Smooth muscle cell (in vitro differentiated cells): ENCODE measurements around the gene KCNE3. TPM values are rescaled to one million over a fixed set of nuclear protein-coding genes. Genes with fewer than 3 reads are reported as not detected.
"Not testable (repeated sequence)": the region's sequence is repeated elsewhere in the genome, so short reads cannot be mapped to it uniquely, and the experiment has no call there.

Experiments used
- DNase-seq: peaks from one replicate; lab custom pipeline; 2025; ENCODE audit not compliant: unreplicated experiment; lab: John Stamatoyannopoulos, UW
- H2AFZ ChIP-seq: fragments of 200-600 bp; sonication (generic); 2 replicates; pipeline ENCODE4 v1.6.0; 2016; ENCODE audit warnings: antibody characterized with exemption, low read depth, mild to moderate bottlenecking
- H3F3A ChIP-seq: fragments of 200-600 bp; sonication (generic); 2 replicates; pipeline ENCODE4 v1.6.0; 2017; ENCODE audit warnings: antibody characterized with exemption, low read depth
- H3K27ac ChIP-seq: fragments of 200-600 bp; sonication (generic); 2 replicates; pipeline ENCODE4 v1.5.1; 2016; ENCODE audit warnings: low read depth, mild to moderate bottlenecking
- H3K27me3 ChIP-seq: fragments of 200-600 bp; sonication (generic); 2 replicates; pipeline ENCODE4 v1.6.1; 2016; ENCODE audit warnings: low read depth, mild to moderate bottlenecking
- H3K36me3 ChIP-seq: fragments of 200-600 bp; sonication (generic); 2 replicates; pipeline ENCODE4 v1.5.1; 2016; ENCODE audit warnings: low read depth
- H3K4me1 ChIP-seq: fragments of 200-600 bp; sonication (generic); 2 replicates; pipeline ENCODE4 v1.5.1; 2016; ENCODE audit warnings: low read depth
- H3K4me2 ChIP-seq: fragments of 200-600 bp; sonication (generic); 2 replicates; pipeline ENCODE4 v1.6.0; 2016; ENCODE audit warnings: mild to moderate bottlenecking
- H3K4me3 ChIP-seq: fragments of 200-600 bp; sonication (generic); 2 replicates; pipeline ENCODE4 v1.5.1; 2016; ENCODE audit warnings: mild to moderate bottlenecking
- H3K79me2 ChIP-seq: fragments of 200-600 bp; sonication (generic); 2 replicates; pipeline ENCODE4 v1.6.0; 2016; ENCODE audit warnings: low read depth, mild to moderate bottlenecking
- H3K9ac ChIP-seq: fragments of 200-600 bp; sonication (generic); 2 replicates; pipeline ENCODE4 v1.6.0; 2016; ENCODE audit warnings: low read depth
- H3K9me3 ChIP-seq: fragments of 200-600 bp; sonication (generic); replicated peaks from 2 replicates; pipeline ENCODE4 v1.5.1; 2016; ENCODE audit warnings: low read depth
- H4K20me1 ChIP-seq: fragments of 200-600 bp; sonication (generic); 2 replicates; pipeline ENCODE4 v1.6.0; 2016; ENCODE audit warnings: low read depth
- CTCF ChIP-seq: fragments of 200-600 bp; sonication (generic); IDR thresholded peaks from 2 replicates; pipeline ENCODE4 v1.5.1; 2017; ENCODE audit warnings: borderline replicate concordance, mild to moderate bottlenecking, antibody characterized with exemption; ENCODE audit not compliant: insufficient read depth, poor library complexity, severe bottlenecking
- WGBS: methylation state at CpG from one replicate; pipeline ENCODE4 v1.1.7; 2016; ENCODE audit warnings: low lambda C conversion rate; 5-methylcytosine and 5-hydroxymethylcytosine counted together
- polyA plus RNA-seq: library from polyadenylated mRNA; unstranded; fragments of >200 nt; fragmentation: Nextera tagmentation; extraction: Ambion mirVana; gene quantifications from 2 replicates; pipeline ENCODE4 v1.2.1, GENCODE V29; 2016
- total RNA-seq: library from RNA; depleted of rRNA; stranded (reverse); fragments of >200 nt; gene quantifications from 2 replicates; pipeline ENCODE4 v1.2.3, GENCODE V29; 2014

KCNE3 gene
- total and polyA plus RNA-seq, 2 experiments from 2014 or later: 3.9 to 5.1 TPM

GRCh38 chr11:74417379-74417804, 50.0 kb downstream of the KCNE3 start:
- peaks cover 24% of the 10 kb centered on the region for H3F3A ChIP-seq
- no peaks in the 10 kb centered on the region for H3K9me3 ChIP-seq
- H3K79me2 ChIP-seq: no peaks in the 10 kb centered on the region
- no peaks in the 10 kb centered on the region for H3K36me3 ChIP-seq
- no peak for TF ChIP-seq CTCF
- H4K20me1 ChIP-seq: no peaks in the 10 kb centered on the region
- peaks cover 8% of the 10 kb centered on the region for H3K4me1 ChIP-seq
- no peak overlapping the region for H2AFZ ChIP-seq
- peak overlapping the region; percentile 25 for H3K9ac ChIP-seq
- H3K27ac ChIP-seq: peak overlapping the region; percentile 86
- no peaks in the 10 kb centered on the region for H3K27me3 ChIP-seq
- 23% methylated on average over 1 of the region's 1 CpG for WGBS
- DNase-seq: no peak
- no peak overlapping the region for H3K4me3 ChIP-seq
- H3K4me2 ChIP-seq: peak overlapping the region; percentile 53

GRCh38 chr11:74416974-74417373, 50.4 kb downstream of the KCNE3 start:
- DNase-seq, H2AFZ ChIP-seq, H3K79me2 ChIP-seq, H3K4me3 ChIP-seq, H3K27me3 ChIP-seq, H4K20me1 ChIP-seq, H3K36me3 ChIP-seq, H3K9ac ChIP-seq, H3K9me3 ChIP-seq: not testable (repeated sequence)
- WGBS: 48% methylated on average over 1 of the region's 1 CpG
- Histone ChIP-seq H3K4me2 (peak overlapping the region; percentile 53), H3K4me1 (peaks cover 11% of the 10 kb centered on the region), H3F3A (peaks cover 24% of the 10 kb centered on the region), H3K27ac (peak overlapping the region; percentile 86)

- Histone ChIP-seq H4K20me1 (no peaks in the 10 kb centered on the region), H3K36me3 (no peaks in the 10 kb centered on the region), H3K27ac (peak overlapping the region; percentile 42), H3K4me1 (peaks cover 6% of the 10 kb centered on the region), H3K9ac (no peak overlapping the region), H3K4me3 (no peak overlapping the region), H3K9me3 (no peaks in the 10 kb centered on the region), H2AFZ (no peak overlapping the region), H3K79me2 (no peaks in the 10 kb centered on the region), H3F3A (peaks cover 12% of the 10 kb centered on the region), H3K4me2 (peak overlapping the region; percentile 63), H3K27me3 (no peaks in the 10 kb centered on the region)
- no peak for DNase-seq
- 75% methylated on average over 11 of the region's 11 CpGs for WGBS
- no peak for TF ChIP-seq CTCF
Measured at GRCh38 chr11:74412733-74413359, 54.5 kb downstream of the KCNE3 start.

GRCh38 chr11:74412321-74412720, 55.0 kb downstream of the KCNE3 start:
- Histone ChIP-seq H3K27me3 (no peaks in the 10 kb centered on the region), H4K20me1 (no peaks in the 10 kb centered on the region), H3K9ac (no peak overlapping the region), H3K4me2 (peak overlapping the region; percentile 63), H3K27ac (peak overlapping the region; percentile 42), H3K9me3 (no peaks in the 10 kb centered on the region), H2AFZ (no peak overlapping the region), H3K4me1 (peaks cover 6% of the 10 kb centered on the region), H3K4me3 (no peak overlapping the region), H3K36me3 (no peaks in the 10 kb centered on the region), H3F3A (peaks cover 7% of the 10 kb centered on the region), H3K79me2 (no peaks in the 10 kb centered on the region)
- DNase-seq: no peak
- WGBS: 52% methylated on average over 2 of the region's 2 CpGs
- no peak for TF ChIP-seq CTCF
